Testis (tissue), 2 donors: ENCODE results near the gene COA3.

Experiments used
- POLR2A ChIP-seq: fragments of 450-650 bp; IDR thresholded peaks from one replicate; pipeline ENCODE4 v1.6.1; 2017; ENCODE audit warnings: antibody characterized with exemption, mild to moderate bottlenecking, moderate library complexity
- TF ChIP-seq, protein P1 (sequence below), 3 experiments: fragments of 450-650 bp in 2 of 3; fragments of 200-600 bp in 1 of 3; sonication (generic) in 1 of 3; IDR thresholded peaks; one replicate each; pipeline ENCODE4 v1.5.1; 2016 to 2019; ENCODE audit warnings: antibody characterized with exemption in 3 of 3, mild to moderate bottlenecking in 2 of 3, moderate library complexity in 1 of 3

DNA sequence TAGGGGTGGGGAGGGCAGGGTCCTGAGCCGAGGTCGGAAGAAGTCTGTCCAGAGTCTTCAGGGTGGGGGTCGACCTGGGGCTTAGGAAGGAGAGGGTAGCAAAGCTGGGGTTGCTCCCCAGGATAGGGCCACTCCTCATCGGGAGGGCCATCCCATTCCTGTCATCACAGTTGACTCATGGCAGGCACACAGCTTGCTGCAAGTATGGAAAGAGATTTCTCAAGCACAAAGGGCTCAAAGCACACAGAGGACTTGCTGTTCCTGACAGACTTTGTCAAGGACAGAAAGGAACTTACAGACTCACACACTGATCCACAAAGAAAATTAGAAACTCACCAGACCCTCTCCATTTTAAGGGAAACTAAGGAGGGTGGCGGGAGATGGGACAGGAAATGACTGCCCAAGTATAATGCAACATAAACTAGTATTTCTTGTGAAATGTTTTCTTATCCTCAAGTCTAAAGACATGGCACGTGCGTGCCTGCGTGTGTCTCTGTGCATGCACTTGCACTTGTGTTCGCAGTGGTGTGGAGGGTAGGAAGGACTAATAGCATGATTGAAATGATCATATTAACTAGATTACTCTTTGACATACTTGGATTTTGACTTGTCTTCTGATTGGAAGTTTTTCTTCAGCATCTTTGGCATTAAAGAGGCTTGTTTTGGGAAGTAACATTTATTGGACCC lies 48.2 kb upstream of the COA3 start:
- TF ChIP-seq, protein P1, sequence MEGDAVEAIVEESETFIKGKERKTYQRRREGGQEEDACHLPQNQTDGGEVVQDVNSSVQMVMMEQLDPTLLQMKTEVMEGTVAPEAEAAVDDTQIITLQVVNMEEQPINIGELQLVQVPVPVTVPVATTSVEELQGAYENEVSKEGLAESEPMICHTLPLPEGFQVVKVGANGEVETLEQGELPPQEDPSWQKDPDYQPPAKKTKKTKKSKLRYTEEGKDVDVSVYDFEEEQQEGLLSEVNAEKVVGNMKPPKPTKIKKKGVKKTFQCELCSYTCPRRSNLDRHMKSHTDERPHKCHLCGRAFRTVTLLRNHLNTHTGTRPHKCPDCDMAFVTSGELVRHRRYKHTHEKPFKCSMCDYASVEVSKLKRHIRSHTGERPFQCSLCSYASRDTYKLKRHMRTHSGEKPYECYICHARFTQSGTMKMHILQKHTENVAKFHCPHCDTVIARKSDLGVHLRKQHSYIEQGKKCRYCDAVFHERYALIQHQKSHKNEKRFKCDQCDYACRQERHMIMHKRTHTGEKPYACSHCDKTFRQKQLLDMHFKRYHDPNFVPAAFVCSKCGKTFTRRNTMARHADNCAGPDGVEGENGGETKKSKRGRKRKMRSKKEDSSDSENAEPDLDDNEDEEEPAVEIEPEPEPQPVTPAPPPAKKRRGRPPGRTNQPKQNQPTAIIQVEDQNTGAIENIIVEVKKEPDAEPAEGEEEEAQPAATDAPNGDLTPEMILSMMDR (IDR thresholded peaks at IDR 0.05) = no peak
- no peak for TF ChIP-seq POLR2A
